22Rv1 (cell line): Measurements from ENCODE around the gene P3H3.

Experiments
- H3K27ac ChIP-seq: fragments of 450-650 bp; 2 replicates; pipeline ENCODE4 v1.5.1; 2017
- ZFX ChIP-seq: fragments of 450-650 bp; IDR thresholded peaks from 2 replicates; pipeline ENCODE4 v1.6.1; 2017; ENCODE audit warnings: antibody characterized with exemption, borderline replicate concordance
- TF ChIP-seq, protein P1 (sequence below): fragments of 450-650 bp; IDR thresholded peaks from 2 replicates; pipeline ENCODE4 v1.5.1; 2017; ENCODE audit warnings: mild to moderate bottlenecking

Gene P3H3

DNA sequence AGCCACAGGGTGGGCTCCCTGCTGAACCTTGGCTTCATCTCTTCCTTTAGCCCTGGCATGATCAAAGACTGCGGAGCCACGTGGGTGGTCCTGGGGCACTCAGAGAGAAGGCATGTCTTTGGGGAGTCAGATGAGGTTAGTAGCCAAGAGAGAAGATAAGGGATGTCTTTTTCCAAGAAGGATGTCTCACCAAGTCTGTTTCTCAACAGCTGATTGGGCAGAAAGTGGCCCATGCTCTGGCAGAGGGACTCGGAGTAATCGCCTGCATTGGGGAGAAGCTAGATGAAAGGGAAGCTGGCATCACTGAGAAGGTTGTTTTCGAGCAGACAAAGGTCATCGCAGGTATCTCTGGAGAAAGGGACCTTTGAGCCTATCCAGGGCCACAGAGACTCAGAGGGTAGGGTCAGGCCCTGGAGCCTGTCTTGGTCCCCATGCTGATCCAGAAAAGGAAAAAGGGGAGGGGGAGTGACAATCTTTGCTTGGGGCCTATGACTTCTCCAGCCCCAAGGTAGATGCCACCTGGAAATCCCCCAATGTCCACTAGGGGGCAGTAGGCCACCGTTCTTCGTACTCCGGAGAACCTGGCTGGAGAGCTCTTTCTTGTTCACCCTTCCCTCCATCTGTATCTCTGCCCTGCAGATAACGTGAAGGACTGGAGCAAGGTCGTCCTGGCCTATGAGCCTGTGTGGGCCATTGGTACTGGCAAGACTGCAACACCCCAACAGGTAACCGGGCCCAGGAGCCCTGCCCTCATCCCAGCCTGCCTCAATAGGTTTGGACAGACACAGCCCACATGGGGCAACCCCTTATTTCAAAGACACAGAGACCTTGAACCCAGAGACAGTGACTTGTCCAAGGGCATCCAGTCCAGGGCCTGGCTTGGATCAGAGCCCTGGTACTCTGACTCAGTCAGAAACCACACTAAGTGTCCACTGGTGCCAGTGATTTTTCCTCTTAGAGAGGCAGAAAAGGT, 41.1 kb downstream of the P3H3 start:
- H3K27ac ChIP-seq: peak overlapping the region; percentile 99
- TF ChIP-seq ZFX: no peak
- TF ChIP-seq, protein P1, sequence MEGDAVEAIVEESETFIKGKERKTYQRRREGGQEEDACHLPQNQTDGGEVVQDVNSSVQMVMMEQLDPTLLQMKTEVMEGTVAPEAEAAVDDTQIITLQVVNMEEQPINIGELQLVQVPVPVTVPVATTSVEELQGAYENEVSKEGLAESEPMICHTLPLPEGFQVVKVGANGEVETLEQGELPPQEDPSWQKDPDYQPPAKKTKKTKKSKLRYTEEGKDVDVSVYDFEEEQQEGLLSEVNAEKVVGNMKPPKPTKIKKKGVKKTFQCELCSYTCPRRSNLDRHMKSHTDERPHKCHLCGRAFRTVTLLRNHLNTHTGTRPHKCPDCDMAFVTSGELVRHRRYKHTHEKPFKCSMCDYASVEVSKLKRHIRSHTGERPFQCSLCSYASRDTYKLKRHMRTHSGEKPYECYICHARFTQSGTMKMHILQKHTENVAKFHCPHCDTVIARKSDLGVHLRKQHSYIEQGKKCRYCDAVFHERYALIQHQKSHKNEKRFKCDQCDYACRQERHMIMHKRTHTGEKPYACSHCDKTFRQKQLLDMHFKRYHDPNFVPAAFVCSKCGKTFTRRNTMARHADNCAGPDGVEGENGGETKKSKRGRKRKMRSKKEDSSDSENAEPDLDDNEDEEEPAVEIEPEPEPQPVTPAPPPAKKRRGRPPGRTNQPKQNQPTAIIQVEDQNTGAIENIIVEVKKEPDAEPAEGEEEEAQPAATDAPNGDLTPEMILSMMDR: peak; percentile 98

DNA sequence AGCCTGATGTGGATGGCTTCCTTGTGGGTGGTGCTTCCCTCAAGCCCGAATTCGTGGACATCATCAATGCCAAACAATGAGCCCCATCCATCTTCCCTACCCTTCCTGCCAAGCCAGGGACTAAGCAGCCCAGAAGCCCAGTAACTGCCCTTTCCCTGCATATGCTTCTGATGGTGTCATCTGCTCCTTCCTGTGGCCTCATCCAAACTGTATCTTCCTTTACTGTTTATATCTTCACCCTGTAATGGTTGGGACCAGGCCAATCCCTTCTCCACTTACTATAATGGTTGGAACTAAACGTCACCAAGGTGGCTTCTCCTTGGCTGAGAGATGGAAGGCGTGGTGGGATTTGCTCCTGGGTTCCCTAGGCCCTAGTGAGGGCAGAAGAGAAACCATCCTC, 42.1 kb downstream of the P3H3 start:
- H3K27ac ChIP-seq: peak overlapping the region; percentile 99

DNA sequence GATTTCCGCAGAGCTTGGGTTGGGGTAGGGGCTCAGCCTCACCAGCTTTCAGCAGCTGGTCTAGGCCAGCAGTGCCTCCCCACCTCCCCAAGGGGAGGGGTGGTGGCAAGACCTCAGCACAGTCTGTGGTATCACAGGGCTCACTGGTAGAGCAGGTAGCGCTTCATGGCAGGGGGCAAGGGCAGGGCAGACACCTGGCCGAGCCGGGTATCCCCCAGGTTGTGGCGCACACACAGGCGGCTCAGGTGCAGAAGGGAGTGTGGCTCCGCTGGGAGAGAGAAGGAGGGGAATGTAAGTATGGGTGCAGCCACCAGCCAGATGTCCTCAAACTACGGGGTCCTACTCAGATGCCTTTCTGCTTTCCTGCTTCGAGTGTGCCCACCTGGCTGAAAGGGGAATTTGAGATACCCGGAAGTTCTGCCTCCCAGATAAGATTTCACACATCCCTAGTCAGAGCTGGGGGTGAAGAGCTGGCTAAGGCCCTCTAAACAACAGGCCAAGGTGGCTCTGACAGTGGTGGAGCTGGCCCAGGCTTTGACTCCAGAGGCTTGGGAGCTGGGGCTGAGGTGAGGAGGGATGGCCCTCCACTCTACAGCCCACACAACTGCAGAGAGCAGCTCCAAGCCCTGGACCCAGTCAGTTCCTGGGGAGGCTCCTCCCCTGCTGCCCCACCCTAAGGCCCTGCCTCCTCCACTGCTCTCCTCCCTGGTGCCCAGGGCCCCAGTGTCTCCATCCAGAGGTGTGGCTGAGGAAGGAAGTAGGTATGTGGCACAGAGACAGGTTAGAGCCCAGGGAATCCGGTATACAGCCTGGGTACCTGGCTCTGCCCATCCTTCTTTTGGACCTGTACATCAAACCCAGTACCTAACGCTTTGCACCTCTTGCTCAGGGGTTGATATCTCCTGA, 43.1 kb downstream of the P3H3 start:
- TF ChIP-seq, protein P1: no peak
- TF ChIP-seq ZFX: no peak
- peak overlapping the region; percentile 99 for H3K27ac ChIP-seq

DNA sequence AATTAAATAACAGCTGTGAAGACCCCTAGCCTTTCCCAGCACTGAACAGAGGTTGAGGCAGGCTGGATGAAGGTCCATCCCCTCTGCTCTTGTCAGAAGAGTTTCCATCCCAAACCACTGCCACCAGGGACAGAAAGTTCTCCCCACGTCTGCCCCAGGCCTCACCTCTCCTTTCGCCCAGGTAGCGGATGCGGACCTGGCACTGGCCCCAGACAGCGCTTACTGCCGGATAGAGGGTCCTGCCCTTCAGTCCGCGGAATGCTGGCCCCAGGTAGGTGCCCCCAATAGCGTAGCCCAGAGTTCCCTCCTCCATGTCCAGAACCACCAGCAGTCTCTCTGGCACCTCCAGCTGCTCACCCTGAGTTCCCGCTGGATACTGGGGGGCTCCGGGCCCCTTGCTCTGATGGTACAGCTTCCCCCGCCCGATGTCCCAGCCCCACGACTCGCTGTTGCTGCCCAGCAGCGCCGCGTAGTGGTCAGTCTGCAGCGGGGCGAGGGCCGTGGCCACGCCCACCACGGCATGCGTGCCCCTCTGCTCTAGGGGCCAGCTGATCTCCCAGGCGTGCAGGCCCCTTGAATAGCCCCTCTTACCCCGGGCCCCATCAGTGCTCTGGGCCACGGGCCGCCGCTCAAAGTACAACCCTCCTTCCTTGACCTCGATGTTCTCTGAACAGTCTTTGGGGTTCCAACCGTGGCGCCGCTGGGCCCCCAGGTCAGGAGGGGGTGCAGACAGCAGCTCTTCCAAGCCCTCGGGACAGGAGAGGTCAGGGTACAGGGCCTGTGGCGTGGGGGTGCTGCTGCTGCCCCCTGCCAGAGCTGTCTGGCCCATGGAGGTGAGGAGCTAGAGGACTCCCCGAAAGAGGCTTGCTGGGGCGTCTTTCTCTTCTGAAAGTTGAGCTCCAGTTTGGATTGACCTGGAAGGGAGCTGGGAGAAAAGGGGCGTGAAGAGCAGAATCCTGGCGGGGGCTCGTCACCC, 44.2 kb downstream of the P3H3 start:
- TF ChIP-seq, protein P1: peak; percentile 100
- TF ChIP-seq ZFX: no peak
- H3K27ac ChIP-seq: peak overlapping the region; percentile 99

DNA sequence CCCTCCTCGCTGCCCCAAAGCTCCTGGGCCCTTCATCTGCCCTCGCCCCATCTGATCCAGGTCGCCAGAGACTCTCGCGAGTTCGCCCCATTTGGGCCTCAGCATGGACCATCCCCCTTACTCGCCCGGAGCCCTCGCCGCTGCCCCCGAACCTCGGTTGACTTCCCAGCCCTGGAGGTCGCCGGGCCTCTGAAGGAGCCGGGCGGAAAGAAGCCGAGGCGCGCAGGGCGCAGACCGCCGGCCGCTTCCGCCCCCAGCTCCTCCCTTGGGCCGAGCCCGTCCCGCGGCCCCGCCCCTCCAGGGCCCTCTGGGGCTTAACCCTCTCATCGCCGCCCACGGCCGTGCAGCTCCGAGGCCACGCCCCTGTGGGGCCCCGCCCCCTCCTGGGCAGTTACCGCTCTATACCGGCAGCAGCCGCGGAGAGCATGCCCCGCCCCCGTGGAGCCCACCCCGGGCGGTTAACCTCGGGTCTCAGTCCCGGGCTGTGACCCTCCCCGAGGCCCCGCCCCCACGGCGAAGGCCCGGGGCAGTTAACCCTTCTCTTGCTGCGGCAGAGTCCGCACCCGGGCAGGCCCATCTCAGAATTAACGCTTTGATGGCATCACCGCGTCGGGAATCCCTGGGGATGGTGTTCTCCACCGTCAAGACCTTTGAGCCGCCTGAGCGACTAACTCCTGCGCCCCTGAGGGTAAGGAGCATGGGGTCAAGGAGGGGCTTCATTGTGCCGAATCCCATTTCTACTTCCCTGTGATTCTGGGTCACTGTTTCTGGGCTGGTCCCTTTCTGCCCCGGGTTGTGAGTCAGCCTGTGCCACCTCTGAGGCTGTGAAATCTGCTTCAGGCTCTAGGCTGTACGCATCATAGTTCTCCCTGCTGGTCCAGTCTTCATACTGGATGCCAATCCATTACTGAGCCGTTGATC, 45.1 kb downstream of the P3H3 start, which contains the start of gene SPSB2:
Gene SPSB2 (minus strand): TSS at position 210 of the 921 bp plus-strand sequence. CDS start 402 bp downstream, outside the sequence.
- no peak for TF ChIP-seq ZFX
- TF ChIP-seq, protein P1: no peak
- H3K27ac ChIP-seq: peak within 1 kb of the TSS; percentile 99

DNA sequence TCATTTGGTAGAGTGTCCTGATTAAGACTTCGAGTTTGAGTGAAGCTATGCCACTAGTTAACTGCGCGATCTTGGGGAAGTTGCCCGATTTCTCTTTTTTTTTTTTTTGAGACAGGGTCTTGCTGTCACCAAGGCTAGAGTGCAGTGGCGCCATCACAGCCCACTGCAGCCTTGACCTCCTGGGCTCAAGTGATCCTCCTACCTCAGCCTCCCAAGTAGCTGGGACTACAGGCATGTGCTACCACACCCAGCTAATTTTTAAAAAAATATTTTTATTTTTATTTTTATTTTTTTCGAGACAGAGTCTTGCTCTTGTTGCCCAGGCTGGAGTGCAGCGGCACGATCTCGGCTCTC, 45.8 kb downstream of the P3H3 start:
- peak overlapping the region; percentile 99 for H3K27ac ChIP-seq

DNA sequence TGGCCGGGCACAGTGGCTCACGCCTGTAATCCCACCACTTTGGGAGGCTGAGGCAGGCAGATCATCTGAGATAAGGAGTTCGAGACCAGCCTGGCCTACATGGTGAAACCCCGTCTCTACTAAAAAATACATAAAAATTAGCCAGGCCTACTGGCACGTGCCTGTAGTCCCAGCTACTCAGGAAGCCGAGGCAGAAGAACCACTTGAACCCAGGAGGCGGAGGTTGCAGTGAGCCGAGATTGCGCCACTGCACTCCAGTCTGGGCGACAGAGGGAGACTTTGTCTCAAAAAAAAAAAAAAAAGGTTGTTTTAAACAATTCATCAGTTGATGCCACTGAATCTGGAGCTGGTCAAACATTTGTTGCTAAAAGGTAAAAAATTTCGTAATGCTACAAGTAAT, 51.6 kb downstream of the P3H3 start:
- H3K27ac ChIP-seq: peak overlapping the region; percentile 70
